Daoy (cell line): ENCODE measurements around the gene LMNA. TPM values are rescaled to one million over a fixed set of nuclear protein-coding genes. Genes with fewer than 3 reads are reported as not detected.
"Not testable (repeated sequence)": the region's sequence is repeated elsewhere in the genome, so short reads cannot be mapped to it uniquely, and the experiment has no call there.

Experiments
- DNase-seq: peaks from one replicate; pipeline ENCODE4 v3.0.0-alpha.2; 2015; ENCODE audit warnings: low read depth
- total RNA-seq: library from RNA; depleted of rRNA; stranded (reverse); fragments of >200 nt; shearing (Covaris generic); gene quantifications from 2 replicates; pipeline ENCODE4 v1.2.3, GENCODE V29; 2014; rRNA removed

Gene LMNA
- total RNA-seq, 1 experiment from 2014 or later: 708 TPM

GRCh38 chr1:156162430-156163037, 48.0 kb downstream of the LMNA start:
- no peak for DNase-seq

GRCh38 chr1:156163712-156164111, 49.2 kb downstream of the LMNA start:
- no peak for DNase-seq

DNA sequence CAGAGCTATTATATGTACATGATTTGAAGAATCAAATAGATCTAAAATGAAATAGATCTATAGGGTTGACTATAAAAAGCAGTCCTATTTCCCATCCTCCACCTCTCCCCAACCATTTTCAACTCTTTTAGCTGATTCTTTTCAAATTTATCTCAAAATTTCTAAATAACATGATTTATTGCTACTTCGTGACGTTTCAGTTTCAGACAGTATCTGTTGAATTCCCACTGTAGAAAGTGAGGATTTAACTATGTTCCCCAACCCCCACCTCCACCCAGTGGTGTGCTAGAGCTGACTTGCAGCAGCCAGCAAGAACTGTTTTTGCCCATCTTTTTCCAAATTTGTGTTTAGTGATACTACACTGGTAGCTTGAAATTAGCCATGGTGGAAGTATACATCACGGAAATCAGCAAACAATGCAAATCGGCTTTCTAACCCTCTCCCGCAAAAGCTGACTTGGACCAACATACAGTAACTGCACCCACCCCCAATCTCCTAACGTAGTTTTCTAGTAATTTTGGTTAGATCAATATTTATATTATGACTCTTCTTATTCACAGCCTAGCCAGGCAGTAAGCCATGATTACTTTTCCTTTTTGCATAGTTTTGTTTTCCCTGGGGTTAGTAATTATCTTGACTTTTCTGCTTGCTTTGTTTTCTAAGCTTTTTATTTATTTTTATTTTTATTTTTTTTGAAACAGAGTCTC, 49.8 kb downstream of the LMNA start:
- no peak for DNase-seq

GRCh38 chr1:156165083-156165482, 50.6 kb downstream of the LMNA start:
- DNase-seq: peak; percentile 50

- no peak for DNase-seq
Measured at GRCh38 chr1:156167536-156167935, 53.0 kb downstream of the LMNA start.

GRCh38 chr1:156172696-156173470, 58.4 kb downstream of the LMNA start:
- no peak for DNase-seq

GRCh38 chr1:156176610-156177210, 62.2 kb downstream of the LMNA start:
- DNase-seq: no peak

- DNase-seq: no peak
Measured at GRCh38 chr1:156177919-156178654, 63.6 kb downstream of the LMNA start.

- no peak for DNase-seq
Measured at GRCh38 chr1:156180471-156180870, 66.0 kb downstream of the LMNA start.

GRCh38 chr1:156181391-156181924, 66.9 kb downstream of the LMNA start:
- DNase-seq: not testable (repeated sequence)

GRCh38 chr1:156182010-156182779, 67.7 kb downstream of the LMNA start:
- DNase-seq: not testable (repeated sequence)

GRCh38 chr1:156186347-156187177, 72.1 kb downstream of the LMNA start:
- DNase-seq: not testable (repeated sequence)

Other genes with a start within 250 kb of the LMNA start
- gene RIT1, start 203.4 kb upstream of the LMNA start, total RNA-seq: 22.4 and 26.6 TPM in 2 replicates
- 45.8 and 58.2 TPM in 2 replicates for gene KHDC4, start 180.3 kb upstream of the LMNA start, total RNA-seq
- not detected in 2 replicates for gene RXFP4, start 173.1 kb upstream of the LMNA start, total RNA-seq
- gene ARHGEF2, start 136.2 kb upstream of the LMNA start, total RNA-seq: 66.0 and 67.8 TPM in 2 replicates
- 657 and 799 TPM in 2 replicates for gene SSR2, start 93.8 kb upstream of the LMNA start, total RNA-seq
- 22.7 and 28.5 TPM in 2 replicates for gene UBQLN4, start 60.9 kb upstream of the LMNA start, total RNA-seq
- 29.8 and 53.9 TPM in 2 replicates for gene LAMTOR2, start 59.9 kb upstream of the LMNA start, total RNA-seq
- not detected in 2 replicates for gene RAB25, start 53.6 kb upstream of the LMNA start, total RNA-seq
- gene MEX3A, start 32.2 kb upstream of the LMNA start, total RNA-seq: 5.3 and 12.8 TPM in 2 replicates
- gene SEMA4A, start 38.9 kb downstream of the LMNA start, total RNA-seq: 0.29 and 0.68 TPM in 2 replicates
- gene SLC25A44, start 79.4 kb downstream of the LMNA start, total RNA-seq: 14.0 and 15.1 TPM in 2 replicates
- gene PMF1, start 98.3 kb downstream of the LMNA start, total RNA-seq: 84.6 and 91.3 TPM in 2 replicates
- 0.17 TPM in 1 of 2 replicates, not detected in the other for gene BGLAP, start 127.5 kb downstream of the LMNA start, total RNA-seq
- gene PAQR6, start 133.3 kb downstream of the LMNA start, total RNA-seq: 0.11 TPM in 1 of 2 replicates, not detected in the other
- 59.9 and 61.0 TPM in 2 replicates for gene SMG5, start 168.1 kb downstream of the LMNA start, total RNA-seq
- gene TMEM79, start 169.6 kb downstream of the LMNA start, total RNA-seq: 3.4 and 3.5 TPM in 2 replicates
- gene GLMP, start 181.0 kb downstream of the LMNA start, total RNA-seq: 26.3 and 27.7 TPM in 2 replicates
- gene VHLL, start 184.6 kb downstream of the LMNA start, total RNA-seq: not detected in 2 replicates
- 649 and 676 TPM in 2 replicates for gene CCT3, start 223.6 kb downstream of the LMNA start, total RNA-seq
- gene TSACC, start 223.8 kb downstream of the LMNA start, total RNA-seq: 2.4 TPM in 1 of 2 replicates, not detected in the other